Hepatocyte (in vitro differentiated cells): Measurements from ENCODE around the gene FA2H. TPM values are rescaled to one million over a fixed set of nuclear protein-coding genes. Genes with fewer than 3 reads are reported as not detected.
"Not testable (repeated sequence)": the region's sequence is repeated elsewhere in the genome, so short reads cannot be mapped to it uniquely, and the experiment has no call there.

ENCODE experiments used
- DNase-seq: peaks from one replicate; pipeline ENCODE4 v3.0.0-alpha.2; 2016; ENCODE audit warnings: low spot score
- H2AFZ ChIP-seq: fragments of 200-600 bp; sonication (generic); 2 replicates; pipeline ENCODE4 v1.6.0; 2016; ENCODE audit warnings: antibody characterized with exemption, mild to moderate bottlenecking
- H3K27ac ChIP-seq: fragments of 200-600 bp; sonication (generic); 2 replicates; pipeline ENCODE4 v1.5.1; 2016; ENCODE audit warnings: mild to moderate bottlenecking
- H3K27me3 ChIP-seq: fragments of 200-600 bp; sonication (generic); 2 replicates; pipeline ENCODE4 v1.6.1; 2016
- H3K36me3 ChIP-seq: fragments of 200-600 bp; sonication (generic); replicated peaks from 2 replicates; pipeline ENCODE4 v1.5.1; 2016; ENCODE audit warnings: low read depth; ENCODE audit not compliant: insufficient read depth
- H3K4me1 ChIP-seq: fragments of 200-600 bp; sonication (generic); 2 replicates; pipeline ENCODE4 v1.5.1; 2016; ENCODE audit warnings: mild to moderate bottlenecking, moderate library complexity; ENCODE audit not compliant: insufficient read depth
- H3K4me2 ChIP-seq: fragments of 200-600 bp; sonication (generic); 2 replicates; pipeline ENCODE4 v1.6.0; 2016
- H3K4me3 ChIP-seq: fragments of 200-600 bp; sonication (generic); 2 replicates; pipeline ENCODE4 v1.5.1; 2016; ENCODE audit warnings: mild to moderate bottlenecking
- H3K79me2 ChIP-seq: fragments of 200-600 bp; sonication (generic); 2 replicates; pipeline ENCODE4 v1.6.0; 2017; ENCODE audit warnings: mild to moderate bottlenecking
- H3K9me2 ChIP-seq: fragments of 200-600 bp; sonication (generic); replicated peaks from 2 replicates; pipeline ENCODE4 v1.6.0; 2017; ENCODE audit warnings: mild to moderate bottlenecking; ENCODE audit not compliant: insufficient read depth
- H3K9me3 ChIP-seq: fragments of 200-600 bp; sonication (generic); 2 replicates; pipeline ENCODE4 v1.5.1; 2016; ENCODE audit warnings: low read depth, mild to moderate bottlenecking
- H4K20me1 ChIP-seq: fragments of 200-600 bp; sonication (generic); 2 replicates; pipeline ENCODE4 v1.6.0; 2016; ENCODE audit warnings: mild to moderate bottlenecking; ENCODE audit not compliant: insufficient read depth, poor library complexity, severe bottlenecking
- CTCF ChIP-seq: fragments of 200-600 bp; sonication (generic); IDR thresholded peaks from 2 replicates; pipeline ENCODE4 v1.5.1; 2016; ENCODE audit warnings: antibody characterized with exemption, mild to moderate bottlenecking; ENCODE audit not compliant: poor library complexity
- EZH2 ChIP-seq: fragments of 200-600 bp; sonication (generic); IDR thresholded peaks from 2 replicates; pipeline ENCODE4 v1.6.1; 2016; ENCODE audit warnings: antibody characterized with exemption, mild to moderate bottlenecking, borderline replicate concordance
- EZH2phosphoT487 ChIP-seq: fragments of 200-600 bp; sonication (generic); IDR thresholded peaks from one replicate; pipeline ENCODE4 v1.6.1; 2018; ENCODE audit warnings: antibody characterized with exemption, mild to moderate bottlenecking, low read depth, moderate library complexity; ENCODE audit not compliant: unreplicated experiment, severe bottlenecking
- WGBS: methylation state at CpG from one replicate; pipeline ENCODE4 v1.1.6; 2016; ENCODE audit warnings: low lambda C conversion rate; ENCODE audit errors: missing lambda C conversion rate; 5-methylcytosine and 5-hydroxymethylcytosine counted together
- polyA plus RNA-seq: library from polyadenylated mRNA; unstranded; fragments of >200 nt; fragmentation: Nextera tagmentation; extraction: Ambion mirVana; gene quantifications from 2 replicates; pipeline ENCODE4 v1.2.1, GENCODE V29; 2016
- total RNA-seq: library from RNA; depleted of rRNA; stranded (reverse); fragments of >200 nt; gene quantifications from 2 replicates; pipeline ENCODE4 v1.2.3, GENCODE V29; 2014

FA2H gene
- total and polyA plus RNA-seq, 2 experiments from 2014 or later, result 2.1 to 7.8 TPM

GRCh38 chr16:74811911-74812310 is 37.3 kb upstream of the FA2H start:
- DNase-seq, result no peak
- H2AFZ ChIP-seq, result no peak overlapping the region
- no peaks in the 10 kb centered on the region for H3K27me3 ChIP-seq
- no peaks in the 10 kb centered on the region for H3K36me3 ChIP-seq
- 42% methylated on average over 2 of the region's 2 CpGs for WGBS
- no peak overlapping the region for H3K27ac ChIP-seq
- H3K9me2 ChIP-seq, result no peaks in the 10 kb centered on the region
- no peak overlapping the region for H3K4me3 ChIP-seq
- no peaks in the 10 kb centered on the region for H3K79me2 ChIP-seq
- no peaks in the 10 kb centered on the region for H4K20me1 ChIP-seq
- no peak overlapping the region for H3K4me2 ChIP-seq
- no peaks in the 10 kb centered on the region for H3K9me3 ChIP-seq
- peaks cover 4% of the 10 kb centered on the region for H3K4me1 ChIP-seq
- TF ChIP-seq EZH2phosphoT487 (no peak), CTCF (no peak), EZH2 (no peak)

- not testable (repeated sequence) for H3K27me3 ChIP-seq, DNase-seq, H3K9me2 ChIP-seq, H4K20me1 ChIP-seq, H3K4me1 ChIP-seq, H3K27ac ChIP-seq, H3K9me3 ChIP-seq, H3K4me2 ChIP-seq, H3K36me3 ChIP-seq, H2AFZ ChIP-seq, H3K4me3 ChIP-seq, H3K79me2 ChIP-seq
- 89% methylated on average over 1 of the region's 1 CpG for WGBS
Measured at GRCh38 chr16:74811216-74811615, 36.6 kb upstream of the FA2H start.

DNA sequence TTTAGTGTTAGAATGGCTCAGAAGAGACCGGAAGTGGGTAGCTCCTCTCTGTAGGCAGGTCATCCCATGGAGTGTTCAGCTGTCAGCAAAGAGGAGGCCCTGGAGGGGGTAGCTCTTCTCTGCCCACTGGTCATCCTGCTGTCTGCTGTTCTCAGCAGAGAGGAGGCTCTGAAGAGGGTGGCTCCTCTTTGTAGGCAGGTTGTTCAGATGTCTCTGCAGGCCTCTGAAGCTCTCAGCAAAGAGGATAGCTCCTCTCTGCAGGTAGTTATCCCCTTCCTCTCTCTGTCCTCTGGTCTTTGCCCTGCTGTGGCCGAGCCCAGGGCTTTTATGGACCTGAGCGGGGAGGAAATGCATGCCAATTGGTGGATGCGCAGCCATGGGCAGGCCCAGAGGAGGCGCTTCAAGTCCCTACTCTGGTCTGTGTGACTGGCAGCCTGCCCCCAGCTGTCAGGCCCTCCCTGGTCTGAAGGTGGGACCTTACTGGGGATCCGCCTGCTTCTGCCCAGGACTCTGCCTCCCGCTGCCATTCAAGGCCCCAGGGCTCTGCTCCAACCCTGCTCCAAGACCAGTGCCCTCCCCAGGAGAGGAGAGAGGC is 32.5 kb upstream of the FA2H start:
- no peaks in the 10 kb centered on the region for H3K79me2 ChIP-seq
- 95% methylated on average over 7 of the region's 7 CpGs for WGBS

More for the DNA sequence above, 32.5 kb upstream of the FA2H start:
- Histone ChIP-seq H3K4me2 (no peak overlapping the region), H3K36me3 (no peaks in the 10 kb centered on the region), H3K9me2 (no peaks in the 10 kb centered on the region), H4K20me1 (no peaks in the 10 kb centered on the region), H3K27me3 (no peaks in the 10 kb centered on the region), H3K4me3 (no peak overlapping the region), H3K4me1 (no peaks in the 10 kb centered on the region), H3K9me3 (no peaks in the 10 kb centered on the region), H3K27ac (no peak overlapping the region), H2AFZ (no peak overlapping the region)
- DNase-seq, result no peak
- no peak for TF ChIP-seq CTCF
- no peak for TF ChIP-seq EZH2phosphoT487
- no peak for TF ChIP-seq EZH2
